Measurements from ENCODE around the gene TESPA1. TPM values are rescaled to one million over a fixed set of nuclear protein-coding genes. Genes with fewer than 3 reads are reported as not detected.
A peak's percentile ranks its signal among the peaks of the same experiment; 100 is the strongest.

TESPA1 gene, protein sequence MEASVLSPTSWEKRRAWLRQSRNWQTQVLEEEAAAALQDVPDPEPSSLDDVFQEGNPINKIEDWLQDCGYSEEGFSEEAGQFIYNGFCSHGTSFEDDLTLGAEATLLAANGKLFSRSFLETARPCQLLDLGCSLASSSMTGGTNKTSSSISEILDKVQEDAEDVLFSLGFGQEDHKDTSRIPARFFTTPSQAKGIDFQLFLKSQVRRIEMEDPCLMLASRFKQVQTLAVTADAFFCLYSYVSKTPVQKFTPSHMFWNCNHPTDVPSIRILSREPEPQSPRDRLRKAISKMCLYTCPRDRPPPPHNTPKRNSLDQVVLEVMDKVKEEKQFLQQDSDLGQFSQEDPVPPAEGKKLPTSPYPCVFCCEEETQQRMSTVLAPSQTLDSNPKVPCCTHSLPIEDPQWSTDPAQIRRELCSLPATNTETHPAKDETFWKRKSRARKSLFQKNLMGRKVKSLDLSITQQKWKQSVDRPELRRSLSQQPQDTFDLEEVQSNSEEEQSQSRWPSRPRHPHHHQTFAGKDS
- total RNA-seq: 1 to 10 TPM; 1.2 to 3.2 TPM
- polyA plus RNA-seq (ENCODE audit: insufficient read length in 6 of 6): 1 to 10 TPM in 3 of 6 donors, under 1 TPM in 3; 0.67 to 1.5 (median 1.0) TPM
- long read RNA-seq, donor 1: 0 reads
- long read RNA-seq, donor 2: 0 reads
- long read RNA-seq, donor 3: 0 reads
- long read RNA-seq, donor 4: 0 reads
- long read RNA-seq, donor 5: 0 reads
- long read RNA-seq, donor 6: 0 reads
- long read RNA-seq, donor 7: 0 reads
- long read RNA-seq, donor 8: 0 reads
- long read RNA-seq, donor 9: 0 reads
- long read RNA-seq, donor 10, partial matches to known transcripts: 0 of 1 reads
- long read RNA-seq, donor 10, other reads (novel, unspliced or antisense): 1 of 1 reads
- long read RNA-seq, donor 11: 0 reads
- long read RNA-seq, donor 12: 0 reads

DNA sequence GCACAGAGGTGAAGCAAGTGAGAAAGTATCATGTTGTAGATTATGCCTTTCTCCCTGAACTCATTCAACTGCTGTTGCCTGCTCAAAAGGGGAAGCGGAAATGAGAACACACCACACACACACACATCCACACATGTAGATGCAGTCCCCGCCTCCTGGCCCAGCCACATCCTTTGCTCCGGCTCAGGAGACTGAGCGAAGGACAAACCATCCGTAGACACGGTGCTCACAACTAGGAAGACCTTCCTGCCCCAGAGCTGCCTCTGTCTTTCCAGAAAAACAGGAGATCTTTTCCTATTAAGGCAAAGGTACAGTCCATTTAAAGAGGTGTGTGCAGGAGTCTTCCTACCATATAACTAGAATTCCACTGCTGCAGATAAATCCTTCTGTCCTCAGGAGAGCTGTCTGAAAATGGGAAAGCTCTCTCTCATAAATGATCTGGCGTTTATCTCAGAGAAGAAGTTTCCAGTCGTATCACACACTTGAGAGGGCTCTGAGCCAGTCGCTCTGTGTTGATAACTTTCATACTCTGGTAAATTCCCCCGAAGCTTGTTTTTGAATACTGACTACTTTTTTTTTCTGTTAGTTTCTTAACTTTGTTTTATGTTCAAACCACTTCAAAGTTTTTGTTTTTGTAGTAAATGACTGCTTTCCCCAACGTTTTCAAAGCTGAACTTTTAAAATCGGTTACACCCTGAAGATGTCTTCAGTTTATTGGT is at the start of gene TESPA1:
Gene TESPA1 (minus strand): TSS at position 105 of the 719 bp plus-strand sequence. CDS start 10,200 bp downstream, outside the sequence.
- Histone ChIP-seq H3K36me3 (no peaks in the 10 kb centered on the region), H3K9me3 (no peaks in the 10 kb centered on the region), H3K27ac (no peak within 1 kb of the TSS), H3K4me3 (peak within 1 kb of the TSS in 1 of 2 donors; percentile 20), H3K27me3 (no peaks in the 10 kb centered on the region), H3K4me1 (peaks cover 0 to 6% of the 10 kb centered on the region in 2 donors)
- ATAC-seq (peak; percentile 83), DNase-seq (peak in 3 of 4 donors; percentile 16 to 87 (median 72))
- TF ChIP-seq, protein P1, sequence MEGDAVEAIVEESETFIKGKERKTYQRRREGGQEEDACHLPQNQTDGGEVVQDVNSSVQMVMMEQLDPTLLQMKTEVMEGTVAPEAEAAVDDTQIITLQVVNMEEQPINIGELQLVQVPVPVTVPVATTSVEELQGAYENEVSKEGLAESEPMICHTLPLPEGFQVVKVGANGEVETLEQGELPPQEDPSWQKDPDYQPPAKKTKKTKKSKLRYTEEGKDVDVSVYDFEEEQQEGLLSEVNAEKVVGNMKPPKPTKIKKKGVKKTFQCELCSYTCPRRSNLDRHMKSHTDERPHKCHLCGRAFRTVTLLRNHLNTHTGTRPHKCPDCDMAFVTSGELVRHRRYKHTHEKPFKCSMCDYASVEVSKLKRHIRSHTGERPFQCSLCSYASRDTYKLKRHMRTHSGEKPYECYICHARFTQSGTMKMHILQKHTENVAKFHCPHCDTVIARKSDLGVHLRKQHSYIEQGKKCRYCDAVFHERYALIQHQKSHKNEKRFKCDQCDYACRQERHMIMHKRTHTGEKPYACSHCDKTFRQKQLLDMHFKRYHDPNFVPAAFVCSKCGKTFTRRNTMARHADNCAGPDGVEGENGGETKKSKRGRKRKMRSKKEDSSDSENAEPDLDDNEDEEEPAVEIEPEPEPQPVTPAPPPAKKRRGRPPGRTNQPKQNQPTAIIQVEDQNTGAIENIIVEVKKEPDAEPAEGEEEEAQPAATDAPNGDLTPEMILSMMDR (IDR thresholded peaks at IDR 0.05): no peak
- intact Hi-C loops (cut with DNase I): no loop called here

DNA sequence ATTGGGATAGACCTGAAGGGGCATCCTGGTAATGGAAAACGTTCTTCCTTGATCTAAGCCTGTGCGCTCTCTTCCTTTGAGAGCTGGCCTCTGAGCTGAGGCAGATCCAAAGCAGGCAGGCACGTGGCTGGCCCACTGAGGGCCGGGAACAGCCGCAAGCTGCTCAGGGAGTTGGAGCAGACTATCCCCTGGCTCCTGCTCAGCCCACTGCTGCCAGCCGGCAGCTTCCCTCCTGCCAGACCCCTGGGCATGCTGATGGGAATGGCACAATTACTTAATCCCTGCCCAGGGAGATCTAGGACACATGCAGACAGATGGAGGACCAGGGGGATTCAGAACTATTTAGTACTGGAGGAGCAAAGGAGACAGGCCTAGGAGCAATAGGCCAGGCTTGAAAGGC is 49.7 kb upstream of the TESPA1 start:
- TF ChIP-seq, protein P1 (IDR thresholded peaks at IDR 0.05): no peak
- H3K27ac ChIP-seq: no peak overlapping the region
- H3K27me3 ChIP-seq: peaks cover 0 to 10% of the 10 kb centered on the region in 2 donors
- H3K4me1 ChIP-seq: peaks cover 0 to 8% of the 10 kb centered on the region in 2 donors
- no peak for DNase-seq
- no peak for ATAC-seq
- H3K9me3 ChIP-seq: no peaks in the 10 kb centered on the region
- H3K4me3 ChIP-seq: no peak overlapping the region
- H3K36me3 ChIP-seq: no peaks in the 10 kb centered on the region
- intact Hi-C loops (cut with DNase I): no loop called here

DNA sequence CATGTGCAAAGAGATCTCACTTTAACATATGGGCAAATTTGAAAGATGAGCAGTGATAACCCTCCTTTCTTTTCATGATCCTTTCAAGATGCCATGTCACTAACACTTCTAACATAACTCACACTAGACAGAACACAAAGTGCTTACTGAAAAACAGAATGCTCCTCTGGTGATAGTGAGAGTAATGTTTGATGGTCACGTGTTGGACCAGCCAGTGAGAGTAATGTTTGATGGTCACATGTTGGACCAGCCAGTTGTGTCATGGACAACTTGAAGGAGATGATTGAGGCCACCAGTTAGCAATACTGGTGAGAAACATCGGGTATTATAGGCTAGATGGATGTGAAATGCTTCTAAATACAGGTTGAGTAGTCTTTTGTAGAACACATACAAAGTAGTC is 40.9 kb upstream of the TESPA1 start:
- DNase-seq: no peak
- TF ChIP-seq, protein P1 (IDR thresholded peaks at IDR 0.05): no peak
- peaks cover under 1 to 54% of the 10 kb centered on the region in 2 donors for H3K27me3 ChIP-seq
- H3K27ac ChIP-seq: no peak overlapping the region
- H3K9me3 ChIP-seq: no peaks in the 10 kb centered on the region
- intact Hi-C loops (cut with DNase I): no loop called here
- ATAC-seq: no peak
- H3K4me1 ChIP-seq: no peaks in the 10 kb centered on the region
- no peak overlapping the region for H3K4me3 ChIP-seq
- no peaks in the 10 kb centered on the region for H3K36me3 ChIP-seq

DNA sequence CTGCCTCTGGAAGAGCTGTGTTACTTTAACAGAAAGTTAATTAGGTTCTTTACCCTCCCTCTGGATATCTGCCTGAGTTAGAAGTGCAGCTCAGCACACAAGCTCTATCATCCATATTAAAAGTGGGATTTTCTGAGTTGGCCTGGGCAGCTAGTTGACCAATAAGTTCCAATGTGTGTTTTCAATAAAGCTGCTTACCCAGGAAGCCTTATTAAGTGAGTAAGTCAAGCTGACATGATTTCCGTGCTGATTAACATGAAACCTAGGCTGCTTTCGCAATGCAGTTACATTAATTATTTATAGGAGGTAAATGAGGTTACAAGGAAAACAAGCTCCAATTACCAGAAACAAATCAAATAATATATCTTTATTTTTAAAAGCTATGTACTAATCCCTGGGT is 40.0 kb upstream of the TESPA1 start:
- Histone ChIP-seq H3K27me3 (peaks cover 4 to 56% of the 10 kb centered on the region in 2 donors), H3K36me3 (no peaks in the 10 kb centered on the region), H3K4me3 (no peak overlapping the region), H3K4me1 (no peaks in the 10 kb centered on the region), H3K27ac (no peak overlapping the region), H3K9me3 (no peaks in the 10 kb centered on the region)
- intact Hi-C loops (cut with DNase I): no loop called here
- ATAC-seq (no peak), DNase-seq (no peak)
- TF ChIP-seq, protein P1 (IDR thresholded peaks at IDR 0.05): no peak

Data from left lung (tissue), 14 donors.